Neural crest cell (in vitro differentiated cells): ENCODE measurements around the gene HSPA4. TPM values are rescaled to one million over a fixed set of nuclear protein-coding genes. Genes with fewer than 3 reads are reported as not detected.

Experiments
- DNase-seq: peaks from one replicate; pipeline ENCODE4 v3.0.0; 2021; ENCODE audit warnings: low read depth, mixed read lengths, low spot score
- H3K27ac Mint-ChIP-seq: one replicate; pipeline ENCODE4 v1.8.0; 2021; ENCODE audit warnings: mild to moderate bottlenecking, mixed read lengths; ENCODE audit not compliant: unreplicated experiment
- H3K27me3 Mint-ChIP-seq: 2 replicates; pipeline ENCODE4 v1.8.0; 2021; ENCODE audit warnings: low read depth, mild to moderate bottlenecking, mixed read lengths
- H3K36me3 Mint-ChIP-seq: 2 replicates; pipeline ENCODE4 v1.8.0; 2021; ENCODE audit warnings: low read depth, mild to moderate bottlenecking, mixed read lengths
- H3K4me1 Mint-ChIP-seq: 2 replicates; pipeline ENCODE4 v1.8.0; 2021; ENCODE audit warnings: mixed read lengths
- H3K4me3 Mint-ChIP-seq: one replicate; pipeline ENCODE4 v1.8.0; 2021; ENCODE audit warnings: mild to moderate bottlenecking, mixed read lengths
- H3K9me3 Mint-ChIP-seq: 2 replicates; pipeline ENCODE4 v1.8.0; 2021; ENCODE audit warnings: mixed read lengths
- total RNA-seq: library from RNA; stranded (reverse); gene quantifications from 2 replicates; pipeline ENCODE4 v1.2.1, GENCODE V29; 2021
- TF ChIP-seq, protein P1 (sequence below): fragments of 200-600 bp; sonication (generic); conservative IDR thresholded peaks from 2 replicates; pipeline ENCODE4 v1.5.0; 2021; ENCODE audit warnings: antibody characterized with exemption, mild to moderate bottlenecking

Gene HSPA4
- total RNA-seq, 1 donor from 2014 or later, result 161 TPM

DNA sequence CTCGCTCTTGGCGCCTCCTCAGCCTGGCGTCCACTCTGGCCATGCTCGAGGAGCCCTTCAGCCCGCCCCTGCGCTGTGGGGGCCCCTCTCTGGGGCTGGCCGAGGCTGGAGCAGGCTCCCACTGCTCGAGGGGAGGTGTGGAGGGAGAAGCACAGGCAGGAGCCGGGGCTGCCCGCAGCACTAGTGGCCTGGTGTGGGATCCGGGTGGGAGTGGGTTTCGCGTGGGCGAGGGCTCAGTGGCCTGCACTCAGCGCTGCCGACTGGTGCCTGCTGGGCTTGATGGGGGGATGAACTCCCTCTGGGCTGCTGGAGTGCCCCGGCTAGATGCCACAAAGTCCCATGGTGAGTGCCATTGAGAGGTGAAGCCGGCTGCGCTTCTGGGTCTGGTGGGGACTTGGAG lies 4.4 kb upstream of the HSPA4 start:
- H3K4me1 Mint-ChIP-seq, result peaks cover 16% of the 10 kb centered on the region
- TF ChIP-seq, protein P1, sequence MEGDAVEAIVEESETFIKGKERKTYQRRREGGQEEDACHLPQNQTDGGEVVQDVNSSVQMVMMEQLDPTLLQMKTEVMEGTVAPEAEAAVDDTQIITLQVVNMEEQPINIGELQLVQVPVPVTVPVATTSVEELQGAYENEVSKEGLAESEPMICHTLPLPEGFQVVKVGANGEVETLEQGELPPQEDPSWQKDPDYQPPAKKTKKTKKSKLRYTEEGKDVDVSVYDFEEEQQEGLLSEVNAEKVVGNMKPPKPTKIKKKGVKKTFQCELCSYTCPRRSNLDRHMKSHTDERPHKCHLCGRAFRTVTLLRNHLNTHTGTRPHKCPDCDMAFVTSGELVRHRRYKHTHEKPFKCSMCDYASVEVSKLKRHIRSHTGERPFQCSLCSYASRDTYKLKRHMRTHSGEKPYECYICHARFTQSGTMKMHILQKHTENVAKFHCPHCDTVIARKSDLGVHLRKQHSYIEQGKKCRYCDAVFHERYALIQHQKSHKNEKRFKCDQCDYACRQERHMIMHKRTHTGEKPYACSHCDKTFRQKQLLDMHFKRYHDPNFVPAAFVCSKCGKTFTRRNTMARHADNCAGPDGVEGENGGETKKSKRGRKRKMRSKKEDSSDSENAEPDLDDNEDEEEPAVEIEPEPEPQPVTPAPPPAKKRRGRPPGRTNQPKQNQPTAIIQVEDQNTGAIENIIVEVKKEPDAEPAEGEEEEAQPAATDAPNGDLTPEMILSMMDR, result no peak
- peaks cover 3% of the 10 kb centered on the region for H3K27me3 Mint-ChIP-seq
- no peak overlapping the region for H3K27ac Mint-ChIP-seq
- H3K4me3 Mint-ChIP-seq, result no peak overlapping the region
- no peaks in the 10 kb centered on the region for H3K9me3 Mint-ChIP-seq
- no peaks in the 10 kb centered on the region for H3K36me3 Mint-ChIP-seq
- DNase-seq, result no peak

DNA sequence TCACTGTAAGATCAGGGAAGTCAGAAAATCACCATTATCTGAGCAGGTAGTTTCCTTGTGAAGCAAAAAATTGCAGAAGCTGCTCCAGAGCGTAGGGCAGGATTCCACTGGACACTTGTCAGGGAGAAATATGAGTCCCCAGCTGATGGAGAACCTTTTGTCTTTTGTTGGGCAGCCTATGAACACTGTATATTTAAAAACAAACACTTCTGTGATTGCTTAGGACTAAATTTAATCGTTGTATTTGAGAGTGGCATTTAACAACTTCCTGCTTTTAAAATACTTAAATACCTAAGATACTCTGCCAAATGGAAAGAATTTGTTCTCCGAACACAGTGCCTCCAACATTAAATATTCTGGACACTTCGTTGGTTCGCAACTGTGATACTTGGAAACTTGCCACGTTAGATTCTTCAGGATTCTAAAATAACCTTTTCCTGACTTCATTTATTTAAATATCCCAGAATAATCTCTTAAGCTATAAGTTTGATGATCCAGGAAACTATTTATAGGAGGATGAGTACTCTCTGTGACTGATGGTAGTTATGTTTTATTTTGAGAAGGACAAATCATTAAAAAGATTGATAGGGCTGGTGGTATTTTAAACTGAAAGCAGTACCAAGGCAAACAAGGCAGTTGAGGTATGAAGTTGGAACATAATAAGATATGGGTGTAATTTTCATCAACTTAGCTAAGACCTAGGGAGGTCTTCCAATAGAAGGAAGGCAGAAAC lies 2.7 kb upstream of the HSPA4 start:
- H3K27me3 Mint-ChIP-seq, result peaks cover 3% of the 10 kb centered on the region

DNA sequence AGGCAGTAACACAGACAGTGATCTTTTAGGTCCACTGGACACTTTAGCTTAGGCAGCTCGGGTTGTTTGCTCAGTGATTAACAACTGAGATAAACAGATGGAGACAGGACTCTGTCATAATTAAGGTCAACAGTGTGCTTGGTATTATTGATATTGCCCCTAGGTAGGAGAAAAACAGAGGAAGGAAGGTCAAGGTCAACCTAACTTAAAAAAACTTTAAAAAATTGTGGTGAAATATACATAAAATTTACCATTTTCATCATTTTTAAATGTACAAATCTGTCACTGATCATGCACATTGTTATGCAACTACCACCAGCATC lies 2.1 kb upstream of the HSPA4 start:
- Mint-ChIP-seq H3K27ac (no peak overlapping the region), H3K4me1 (peaks cover 25% of the 10 kb centered on the region), H3K27me3 (peaks cover 3% of the 10 kb centered on the region), H3K36me3 (no peaks in the 10 kb centered on the region), H3K4me3 (peak overlapping the region; percentile 78), H3K9me3 (no peaks in the 10 kb centered on the region)
- DNase-seq, result no peak
- TF ChIP-seq, protein P1, result no peak

More for the DNA sequence above, 2.7 kb upstream of the HSPA4 start:
- DNase-seq, result no peak
- Mint-ChIP-seq H3K4me3 (peak overlapping the region; percentile 78), H3K4me1 (peaks cover 21% of the 10 kb centered on the region), H3K9me3 (no peaks in the 10 kb centered on the region), H3K36me3 (no peaks in the 10 kb centered on the region), H3K27ac (no peak overlapping the region)
- TF ChIP-seq, protein P1, result no peak

DNA sequence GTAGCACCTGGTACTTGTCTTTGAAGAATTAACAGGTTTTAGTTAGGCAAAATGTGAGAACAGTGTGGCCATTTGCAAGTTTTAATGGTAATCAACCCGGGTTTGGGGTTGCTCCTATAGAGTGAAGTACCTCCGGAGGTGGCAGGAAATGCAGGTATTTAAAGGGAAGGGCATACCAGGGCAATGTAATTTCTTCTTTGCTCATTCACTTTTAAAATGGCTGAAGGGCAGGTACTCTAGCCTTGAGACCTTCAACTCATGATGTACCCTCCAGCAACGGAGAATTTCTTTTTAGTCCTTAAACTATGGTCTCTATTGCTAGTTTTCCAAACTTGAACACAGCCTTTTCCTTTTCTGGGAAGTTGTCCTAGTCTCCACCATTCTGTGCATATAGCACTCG lies 1.3 kb upstream of the HSPA4 start:
- Mint-ChIP-seq H3K27ac (peak overlapping the region; percentile 100), H3K27me3 (peaks cover 3% of the 10 kb centered on the region), H3K4me1 (peaks cover 33% of the 10 kb centered on the region), H3K9me3 (no peaks in the 10 kb centered on the region), H3K4me3 (peak overlapping the region; percentile 97), H3K36me3 (peaks cover 3% of the 10 kb centered on the region)
- TF ChIP-seq, protein P1, result no peak
- no peak for DNase-seq

- TF ChIP-seq, protein P1, result peak; percentile 14
- DNase-seq, result no peak
- H3K27me3 Mint-ChIP-seq, result peaks cover 3% of the 10 kb centered on the region
- peak overlapping the region; percentile 97 for H3K4me3 Mint-ChIP-seq
- H3K27ac Mint-ChIP-seq, result peak overlapping the region; percentile 100
- H3K4me1 Mint-ChIP-seq, result peaks cover 37% of the 10 kb centered on the region
- peaks cover 3% of the 10 kb centered on the region for H3K36me3 Mint-ChIP-seq
- no peaks in the 10 kb centered on the region for H3K9me3 Mint-ChIP-seq
These were observed 712 bp upstream of the HSPA4 start for GRCh38 chr5:133051061-133051541.
